Osteoblast (primary cell): ENCODE results near the gene PPP1R18. TPM values are rescaled to one million over a fixed set of nuclear protein-coding genes. Genes with fewer than 3 reads are reported as not detected.

Experiments used
- DNase-seq: peaks from one replicate; pipeline ENCODE4 v3.0.0; 2011; ENCODE audit warnings: low spot score, mixed read lengths; ENCODE audit not compliant: insufficient read length; ENCODE audit errors: missing footprints
- H2AFZ ChIP-seq: 2 replicates; pipeline ENCODE4 v1.6.0; 2011; ENCODE audit warnings: mild to moderate bottlenecking, low read length
- H3K27ac ChIP-seq: 2 replicates; pipeline ENCODE4 v1.5.1; 2011; ENCODE audit warnings: mild to moderate bottlenecking, low read depth, low read length, moderate library complexity
- H3K27me3 ChIP-seq: 2 replicates; pipeline ENCODE4 v1.6.0; 2012; ENCODE audit warnings: mild to moderate bottlenecking, control low read depth, inconsistent platforms, low read length, moderate library complexity; ENCODE audit not compliant: insufficient read depth
- H3K36me3 ChIP-seq: 2 replicates; pipeline ENCODE4 v1.5.1; 2011; ENCODE audit warnings: mild to moderate bottlenecking, low read length, control low read depth, moderate library complexity; ENCODE audit not compliant: insufficient read depth
- H3K4me1 ChIP-seq: 2 replicates; pipeline ENCODE4 v1.5.1; 2011; ENCODE audit warnings: mild to moderate bottlenecking, low read length, control low read depth, moderate library complexity; ENCODE audit not compliant: insufficient read depth
- H3K4me2 ChIP-seq: 2 replicates; pipeline ENCODE4 v1.6.0; 2011; ENCODE audit warnings: mild to moderate bottlenecking, low read length; ENCODE audit not compliant: insufficient read depth
- H3K4me3 ChIP-seq: fragments of 200-600 bp; sonication (generic); 3 replicates; pipeline ENCODE4 v1.5.1; 2012; ENCODE audit warnings: mild to moderate bottlenecking, low read length, inconsistent platforms; ENCODE audit not compliant: insufficient read depth
- H3K79me2 ChIP-seq: 2 replicates; pipeline ENCODE4 v1.6.0; 2012; ENCODE audit warnings: mild to moderate bottlenecking, low read length, control low read depth, inconsistent platforms; ENCODE audit not compliant: insufficient read depth
- H3K9me3 ChIP-seq: 2 replicates; pipeline ENCODE4 v1.5.1; 2011; ENCODE audit warnings: low read depth, low read length, control low read depth
- H4K20me1 ChIP-seq: 2 replicates; pipeline ENCODE4 v1.6.0; 2012; ENCODE audit warnings: mild to moderate bottlenecking, low read length, control low read depth; ENCODE audit not compliant: insufficient read depth
- total RNA-seq: library from RNA; depleted of rRNA; stranded (reverse); fragments of >200 nt; gene quantifications from 2 replicates; pipeline ENCODE4 v1.2.3, GENCODE V29; 2012
- TF ChIP-seq, protein P1 (sequence below): IDR thresholded peaks from 2 replicates; pipeline ENCODE4 v1.5.1; 2011; ENCODE audit warnings: mild to moderate bottlenecking, low read depth, low read length, moderate library complexity; ENCODE audit errors: extremely low read depth

PPP1R18 gene, protein sequence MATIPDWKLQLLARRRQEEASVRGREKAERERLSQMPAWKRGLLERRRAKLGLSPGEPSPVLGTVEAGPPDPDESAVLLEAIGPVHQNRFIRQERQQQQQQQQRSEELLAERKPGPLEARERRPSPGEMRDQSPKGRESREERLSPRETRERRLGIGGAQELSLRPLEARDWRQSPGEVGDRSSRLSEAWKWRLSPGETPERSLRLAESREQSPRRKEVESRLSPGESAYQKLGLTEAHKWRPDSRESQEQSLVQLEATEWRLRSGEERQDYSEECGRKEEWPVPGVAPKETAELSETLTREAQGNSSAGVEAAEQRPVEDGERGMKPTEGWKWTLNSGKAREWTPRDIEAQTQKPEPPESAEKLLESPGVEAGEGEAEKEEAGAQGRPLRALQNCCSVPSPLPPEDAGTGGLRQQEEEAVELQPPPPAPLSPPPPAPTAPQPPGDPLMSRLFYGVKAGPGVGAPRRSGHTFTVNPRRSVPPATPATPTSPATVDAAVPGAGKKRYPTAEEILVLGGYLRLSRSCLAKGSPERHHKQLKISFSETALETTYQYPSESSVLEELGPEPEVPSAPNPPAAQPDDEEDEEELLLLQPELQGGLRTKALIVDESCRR
- 62.6 and 63.9 TPM in 2 replicates for total RNA-seq

DNA sequence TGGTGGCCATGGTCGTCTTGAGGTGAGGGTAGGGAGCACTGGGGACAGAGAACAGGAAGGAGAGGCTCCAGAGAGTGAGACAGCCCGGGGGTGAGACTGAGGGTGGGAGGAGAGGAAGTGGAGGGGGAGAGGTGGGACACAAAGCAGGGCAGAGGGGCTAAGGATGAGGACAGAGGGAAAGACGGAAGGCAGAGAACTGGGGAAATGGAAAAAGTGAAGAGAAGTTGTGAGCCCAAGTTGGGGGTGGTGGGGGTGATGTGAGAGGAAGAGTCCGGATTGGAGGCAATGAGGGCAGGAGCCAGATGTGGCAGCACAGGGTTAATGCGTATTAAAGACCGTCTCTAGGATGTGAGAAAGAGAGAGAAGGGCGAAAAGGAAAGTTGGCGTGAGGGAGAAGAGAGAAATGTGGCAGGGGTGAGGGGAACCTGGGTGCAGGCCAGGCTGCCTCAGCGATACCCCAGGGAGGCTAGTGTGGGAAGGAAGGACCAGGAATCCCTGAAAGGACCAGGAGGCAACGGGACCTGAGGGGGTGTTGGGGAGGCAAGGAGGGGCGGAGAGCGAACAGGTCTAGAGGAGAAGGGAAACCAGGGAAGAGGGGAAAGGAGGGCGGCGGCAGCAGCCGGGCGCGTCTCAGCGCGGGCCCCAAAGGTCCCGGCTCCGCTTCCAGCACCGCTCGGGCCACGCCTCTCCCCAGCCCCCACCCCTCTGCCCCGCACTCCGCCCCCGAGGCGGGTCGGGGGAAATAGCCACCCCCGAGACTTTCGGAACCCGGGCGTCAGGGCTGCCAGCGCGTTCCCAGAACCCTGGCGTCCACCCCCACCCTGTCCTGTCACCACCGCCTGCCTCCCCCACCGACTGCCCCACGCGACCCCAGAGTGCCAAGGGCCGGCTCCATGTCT lies at the start of gene PPP1R18:
Gene PPP1R18 (minus strand): TSS at position 637 of the 899 bp plus-strand sequence. CDS start 627 bp downstream, at position 10.
- Histone ChIP-seq H3K4me3 (peak within 1 kb of the TSS; percentile 96), H2AFZ (peak within 1 kb of the TSS; percentile 77), H3K9me3 (no peaks in the 10 kb centered on the region), H3K36me3 (peaks cover 22% of the 10 kb centered on the region), H3K79me2 (peaks cover 80% of the 10 kb centered on the region), H4K20me1 (peaks cover 45% of the 10 kb centered on the region), H3K4me2 (peak within 1 kb of the TSS; percentile 96), H3K27me3 (no peaks in the 10 kb centered on the region), H3K27ac (peak within 1 kb of the TSS; percentile 91), H3K4me1 (peaks cover 55% of the 10 kb centered on the region)
- DNase-seq = peak; percentile 93
- TF ChIP-seq, protein P1, sequence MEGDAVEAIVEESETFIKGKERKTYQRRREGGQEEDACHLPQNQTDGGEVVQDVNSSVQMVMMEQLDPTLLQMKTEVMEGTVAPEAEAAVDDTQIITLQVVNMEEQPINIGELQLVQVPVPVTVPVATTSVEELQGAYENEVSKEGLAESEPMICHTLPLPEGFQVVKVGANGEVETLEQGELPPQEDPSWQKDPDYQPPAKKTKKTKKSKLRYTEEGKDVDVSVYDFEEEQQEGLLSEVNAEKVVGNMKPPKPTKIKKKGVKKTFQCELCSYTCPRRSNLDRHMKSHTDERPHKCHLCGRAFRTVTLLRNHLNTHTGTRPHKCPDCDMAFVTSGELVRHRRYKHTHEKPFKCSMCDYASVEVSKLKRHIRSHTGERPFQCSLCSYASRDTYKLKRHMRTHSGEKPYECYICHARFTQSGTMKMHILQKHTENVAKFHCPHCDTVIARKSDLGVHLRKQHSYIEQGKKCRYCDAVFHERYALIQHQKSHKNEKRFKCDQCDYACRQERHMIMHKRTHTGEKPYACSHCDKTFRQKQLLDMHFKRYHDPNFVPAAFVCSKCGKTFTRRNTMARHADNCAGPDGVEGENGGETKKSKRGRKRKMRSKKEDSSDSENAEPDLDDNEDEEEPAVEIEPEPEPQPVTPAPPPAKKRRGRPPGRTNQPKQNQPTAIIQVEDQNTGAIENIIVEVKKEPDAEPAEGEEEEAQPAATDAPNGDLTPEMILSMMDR = no peak

DNA sequence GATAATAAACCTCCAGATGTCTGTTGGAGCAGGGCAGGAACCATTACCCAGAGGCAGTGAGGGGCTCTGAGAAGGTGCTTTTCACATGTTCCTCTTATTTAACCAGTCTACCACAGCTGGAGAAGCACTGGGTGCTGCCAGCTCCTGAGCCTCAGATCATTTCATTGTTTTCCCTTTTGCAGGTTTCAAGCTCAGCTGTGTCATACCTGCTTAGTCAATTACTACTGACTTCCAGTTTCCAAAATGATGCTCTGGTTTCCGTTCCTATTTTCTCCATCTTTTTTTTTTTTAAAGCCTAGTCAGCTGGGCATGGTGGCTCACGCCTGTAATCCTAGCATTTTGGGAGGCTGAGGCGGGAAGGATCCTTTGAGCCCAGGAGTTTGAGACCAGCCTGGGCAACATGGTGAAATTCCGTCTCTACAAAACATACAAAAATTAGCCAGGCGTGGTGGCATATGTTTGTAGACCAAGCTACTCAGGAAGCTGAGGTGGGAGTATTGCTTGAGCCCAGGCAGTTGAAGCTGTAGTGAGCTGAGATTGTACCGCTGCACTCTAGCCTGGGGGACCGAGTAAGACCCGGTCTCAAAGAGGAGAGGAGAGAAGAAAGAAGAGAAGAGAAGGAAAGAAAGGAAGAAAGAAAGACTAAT lies 49.3 kb upstream of the PPP1R18 start:
- H3K36me3 ChIP-seq = peaks cover 83% of the 10 kb centered on the region
- peaks cover 43% of the 10 kb centered on the region for H3K79me2 ChIP-seq
- TF ChIP-seq, protein P1 = no peak
- H3K4me3 ChIP-seq = no peak overlapping the region
- H4K20me1 ChIP-seq = peaks cover 3% of the 10 kb centered on the region
- no peak overlapping the region for H3K4me2 ChIP-seq
- no peak overlapping the region for H2AFZ ChIP-seq
- peaks cover 10% of the 10 kb centered on the region for H3K4me1 ChIP-seq
- no peak overlapping the region for H3K27ac ChIP-seq
- DNase-seq = no peak
- H3K9me3 ChIP-seq = no peaks in the 10 kb centered on the region
- no peaks in the 10 kb centered on the region for H3K27me3 ChIP-seq

DNA sequence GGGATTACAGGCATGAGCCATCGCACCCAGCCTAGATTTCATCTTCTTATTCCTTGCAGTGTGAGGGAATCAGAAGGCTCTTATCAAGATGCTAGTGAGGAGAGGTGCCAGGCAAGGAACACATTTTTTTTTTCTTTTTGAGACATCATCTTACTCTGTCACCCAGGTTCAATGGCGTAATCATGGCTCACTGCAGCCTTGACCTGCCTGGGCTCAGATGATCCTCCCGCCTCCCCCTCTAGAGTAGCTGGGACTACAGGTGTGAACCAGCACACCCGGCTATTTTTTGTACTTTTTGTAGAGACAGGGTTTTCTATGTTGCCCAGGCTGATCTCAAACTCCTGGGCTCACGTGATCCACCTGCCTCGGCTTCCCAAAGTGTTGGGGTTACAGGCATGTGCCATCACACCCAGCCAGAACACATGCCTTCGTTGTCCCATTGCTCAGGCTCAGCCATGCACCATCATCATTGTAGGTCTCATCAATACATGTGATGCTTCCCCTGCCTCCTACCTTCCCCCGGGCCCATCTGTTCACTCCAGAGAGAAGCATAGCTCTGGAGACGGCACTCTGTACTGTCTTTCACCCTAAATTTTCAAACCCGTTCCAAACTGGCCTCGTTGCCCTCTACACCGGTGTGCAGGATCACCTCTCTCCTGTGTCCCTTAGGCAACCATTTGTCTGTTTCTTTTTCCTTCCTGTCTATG lies 45.9 kb upstream of the PPP1R18 start:
- H3K27me3 ChIP-seq = no peaks in the 10 kb centered on the region
- H4K20me1 ChIP-seq = peaks cover 9% of the 10 kb centered on the region
- no peak overlapping the region for H3K4me3 ChIP-seq
- no peaks in the 10 kb centered on the region for H3K9me3 ChIP-seq
- no peak overlapping the region for H3K27ac ChIP-seq
- TF ChIP-seq, protein P1 = no peak
- H2AFZ ChIP-seq = no peak overlapping the region
- H3K36me3 ChIP-seq = peaks cover 78% of the 10 kb centered on the region
- DNase-seq = no peak
- peaks cover 7% of the 10 kb centered on the region for H3K4me1 ChIP-seq
- no peak overlapping the region for H3K4me2 ChIP-seq
- H3K79me2 ChIP-seq = peaks cover 15% of the 10 kb centered on the region
